Upper lobe of left lung (tissue), 6 donors: ENCODE measurements around the gene PLB1. TPM values are rescaled to one million over a fixed set of nuclear protein-coding genes. Genes with fewer than 3 reads are reported as not detected.

Experiments used
- ATAC-seq, 2 donors: fragments of 200-7000 bp; cut with Tn5 transposase; one replicate each; pipeline ENCODE4 v1.9.1; 2022; ENCODE audit warnings: mild to moderate bottlenecking in 2 of 2, moderate library complexity in 2 of 2; ENCODE audit not compliant: low FRiP score in 2 of 2
- DNase-seq, 2 donors: peaks; one replicate each; pipeline ENCODE4 v3.0.0-alpha.2; 2019 to 2020
- H3K27ac ChIP-seq, 4 donors: fragments of 200-600 bp; sonication (generic); one replicate each; pipeline ENCODE4 v1.5.1; 2016 to 2019
- H3K27me3 ChIP-seq, 4 donors: fragments of 200-600 bp; sonication (generic); one replicate each; pipeline ENCODE4 v1.5.1; 2017 to 2019
- H3K36me3 ChIP-seq, 4 donors: fragments of 200-600 bp; sonication (generic); one replicate each; pipeline ENCODE4 v1.5.1; 2016 to 2019
- H3K4me1 ChIP-seq, 4 donors: fragments of 200-600 bp; sonication (generic); one replicate each; pipeline ENCODE4 v1.5.1; 2018 to 2019
- H3K4me3 ChIP-seq, 4 donors: fragments of 200-600 bp; sonication (generic); one replicate each; pipeline ENCODE4 v1.5.1; 2017 to 2019; ENCODE audit warnings: mild to moderate bottlenecking in 2 of 4, moderate library complexity in 1 of 4
- H3K9me3 ChIP-seq, 4 donors: fragments of 200-600 bp; sonication (generic); one replicate each; pipeline ENCODE4 v1.5.1; 2018 to 2019
- CTCF ChIP-seq, 6 experiments: fragments of 450-650 bp in 4 of 6; fragments of 200-600 bp in 2 of 6; sonication (generic) in 2 of 6; IDR thresholded peaks; one replicate each; pipeline ENCODE4 v1.5.1; 2016 to 2019; ENCODE audit warnings: antibody characterized with exemption in 6 of 6
- EP300 ChIP-seq, 4 donors: sonication (generic); formaldehyde crosslinking; IDR thresholded peaks; one replicate each; pipeline ENCODE4 v1.5.1; 2017; ENCODE audit warnings: antibody characterized with exemption in 4 of 4, control low read depth in 2 of 4
- POLR2A ChIP-seq, 4 donors: fragments of 450-650 bp; IDR thresholded peaks; one replicate each; pipeline ENCODE4 v1.5.1; 2016 to 2017; ENCODE audit warnings: antibody characterized with exemption in 4 of 4, mild to moderate bottlenecking in 2 of 4
- POLR2AphosphoS5 ChIP-seq, 2 donors: sonication (generic); formaldehyde crosslinking; IDR thresholded peaks; one replicate each; pipeline ENCODE4 v1.5.1; 2017; ENCODE audit warnings: antibody characterized with exemption in 2 of 2
- WGBS, 2 donors: methylation state at CpG; one replicate each; pipeline ENCODE4 v1.1.5; 2017 to 2018; 5-methylcytosine and 5-hydroxymethylcytosine counted together
- total RNA-seq, 6 donors: library from RNA; depleted of rRNA in 4 of 6; stranded (reverse); fragments of >200 nt in 4 of 6; gene quantifications; one replicate each; pipeline versions ENCODE4 v1.1.0 to v1.2.1, GENCODE V29; 2016 to 2021
- donor health status: DM: no; HTN: no; CAD: no; lungs with moderate emphysema.
- donor health status: DM: no; HTN: yes; CAD: no; lungs with severe emphysema.

Gene PLB1
- total RNA-seq, 6 donors from 2014 or later, result 3.1 to 9.1 (median 5.4) TPM

DNA sequence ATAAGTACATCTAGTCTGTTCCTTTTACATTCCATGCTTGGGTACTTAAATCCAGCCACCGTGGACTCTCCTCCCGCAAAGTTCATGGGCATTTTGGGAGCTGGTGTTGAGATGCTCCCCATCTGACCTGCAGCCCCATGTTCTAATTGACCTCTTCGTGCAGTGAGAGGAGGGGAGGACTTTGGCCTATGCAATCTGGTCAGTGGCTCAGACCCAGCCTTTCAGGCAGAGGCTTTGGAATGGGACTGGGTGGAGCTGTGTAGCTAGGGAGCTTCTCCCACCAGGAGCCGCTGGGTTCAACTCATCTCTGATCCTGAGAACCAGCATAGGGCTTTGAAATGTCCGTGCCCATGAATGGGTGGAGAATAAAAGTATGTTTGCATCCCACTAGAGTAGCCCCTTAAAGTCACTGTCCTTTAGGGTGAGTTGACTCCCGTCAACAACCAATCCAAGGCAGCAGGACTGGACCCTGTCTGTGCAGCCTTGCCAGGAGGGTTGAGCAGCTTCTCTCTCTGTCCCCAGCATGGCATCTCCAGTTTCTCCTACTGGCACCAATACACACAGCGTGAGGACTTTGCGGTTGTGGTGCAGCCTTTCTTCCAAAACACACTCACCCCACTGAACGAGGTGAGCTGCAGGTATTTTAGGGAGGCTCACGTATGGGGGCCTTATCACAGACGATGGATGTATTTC is 135.8 kb downstream of the PLB1 start:
- 69 to 88% methylated on average over 8 to 10 of the region's 11 CpGs for WGBS, 2 donors
- Histone ChIP-seq H3K4me1 (peaks cover 0 to 12% (median 6%) of the 10 kb centered on the region in 4 donors), H3K36me3 (no peaks in the 10 kb centered on the region), H3K27ac (no peak overlapping the region), H3K27me3 (no peaks in the 10 kb centered on the region), H3K4me3 (no peak overlapping the region), H3K9me3 (no peaks in the 10 kb centered on the region)
- no peak for DNase-seq
- no peak for ATAC-seq
- TF ChIP-seq POLR2AphosphoS5 (IDR thresholded peaks at IDR 0.05) (no peak), EP300 (IDR thresholded peaks at IDR 0.05) (no peak), CTCF (IDR thresholded peaks at IDR 0.05) (no peak), POLR2A (IDR thresholded peaks at IDR 0.05) (no peak)

DNA sequence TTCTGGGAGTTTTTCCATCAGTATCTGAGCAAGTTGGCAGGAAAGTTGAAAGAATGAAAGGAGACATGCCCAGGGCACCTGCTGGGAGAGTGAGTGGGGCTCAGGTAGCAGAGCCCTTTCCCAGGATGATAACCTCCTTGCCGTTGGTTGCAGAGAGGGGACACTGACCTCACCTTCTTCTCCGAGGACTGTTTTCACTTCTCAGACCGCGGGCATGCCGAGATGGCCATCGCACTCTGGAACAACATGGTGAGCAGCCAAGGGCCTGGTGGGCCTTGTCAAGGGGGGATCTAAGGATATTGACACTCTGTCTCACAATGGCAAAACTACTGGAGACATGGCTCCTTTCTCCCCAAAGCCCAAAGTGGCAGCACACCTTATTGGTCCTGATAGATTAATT is 136.9 kb downstream of the PLB1 start:
- ATAC-seq (no peak), DNase-seq (no peak)
- TF ChIP-seq CTCF (IDR thresholded peaks at IDR 0.05) (no peak), POLR2A (IDR thresholded peaks at IDR 0.05) (no peak), EP300 (IDR thresholded peaks at IDR 0.05) (no peak), POLR2AphosphoS5 (IDR thresholded peaks at IDR 0.05) (no peak)
- H3K4me1 ChIP-seq, result peaks cover 0 to 10% (median 2%) of the 10 kb centered on the region in 4 donors
- no peaks in the 10 kb centered on the region for H3K9me3 ChIP-seq
- WGBS, 2 donors, result 94 to 97% methylated on average over 6 of the region's 6 CpGs
- H3K27ac ChIP-seq, result no peak overlapping the region
- H3K36me3 ChIP-seq, result no peaks in the 10 kb centered on the region
- no peaks in the 10 kb centered on the region for H3K27me3 ChIP-seq
- H3K4me3 ChIP-seq, result no peak overlapping the region

DNA sequence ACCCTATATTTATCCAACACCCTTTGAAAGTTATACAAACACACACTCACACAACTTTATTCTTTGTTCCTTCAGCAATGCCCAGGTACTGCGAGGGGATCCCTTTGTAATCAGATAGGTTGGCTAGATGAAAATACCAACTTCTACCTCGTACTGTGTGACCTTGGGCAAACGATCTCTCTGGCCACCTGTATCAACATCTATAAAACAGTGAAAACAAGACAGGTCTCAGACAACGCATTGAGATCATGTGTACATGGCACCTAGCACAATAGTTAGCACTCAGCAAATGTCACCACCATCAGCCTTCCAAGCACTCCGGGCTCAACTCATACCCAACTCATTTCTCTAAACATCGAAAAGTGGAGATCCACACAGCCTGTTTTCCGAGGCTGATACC is 137.3 kb downstream of the PLB1 start:
- DNase-seq (no peak), ATAC-seq (no peak)
- peak overlapping the region in 1 of 4 donors; percentile 78 for H3K27ac ChIP-seq
- H3K27me3 ChIP-seq, result no peaks in the 10 kb centered on the region
- 87 to 92% methylated on average over 7 of the region's 7 CpGs for WGBS, 2 donors
- peaks cover 0 to 8% (median 2%) of the 10 kb centered on the region in 4 donors for H3K4me1 ChIP-seq
- no peaks in the 10 kb centered on the region for H3K36me3 ChIP-seq
- H3K9me3 ChIP-seq, result no peaks in the 10 kb centered on the region
- TF ChIP-seq EP300 (IDR thresholded peaks at IDR 0.05) (no peak), CTCF (IDR thresholded peaks at IDR 0.05) (no peak), POLR2AphosphoS5 (IDR thresholded peaks at IDR 0.05) (no peak), POLR2A (IDR thresholded peaks at IDR 0.05) (no peak)
- no peak overlapping the region for H3K4me3 ChIP-seq

DNA sequence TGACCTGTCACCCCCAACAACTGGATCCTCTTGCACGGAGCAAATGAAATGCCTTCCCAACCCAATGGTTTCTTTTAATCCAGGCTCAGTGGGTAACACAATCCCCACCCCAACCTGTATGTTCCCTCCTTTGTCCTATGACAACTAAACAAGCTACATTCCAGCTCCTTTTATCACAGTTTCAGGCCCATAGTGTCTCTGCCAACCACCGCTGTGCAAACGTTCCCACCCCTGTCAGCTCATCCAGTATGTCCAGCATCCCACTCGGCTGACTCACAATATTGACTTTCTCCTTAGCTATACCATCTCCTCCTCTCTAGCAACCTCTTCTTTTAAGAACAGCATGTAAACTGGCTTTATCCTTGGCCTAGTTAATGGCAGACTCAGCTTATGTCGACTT is 137.9 kb downstream of the PLB1 start:
- Histone ChIP-seq H3K27ac (peak overlapping the region; percentile 53 to 79 (median 70)), H3K4me1 (peaks cover 0 to 8% (median 2%) of the 10 kb centered on the region in 4 donors), H3K36me3 (no peaks in the 10 kb centered on the region), H3K4me3 (no peak overlapping the region), H3K27me3 (no peaks in the 10 kb centered on the region), H3K9me3 (no peaks in the 10 kb centered on the region)
- WGBS, 2 donors, result 78 to 83% methylated on average over 5 of the region's 5 CpGs
- TF ChIP-seq POLR2AphosphoS5 (IDR thresholded peaks at IDR 0.05) (no peak), CTCF (IDR thresholded peaks at IDR 0.05) (no peak), EP300 (IDR thresholded peaks at IDR 0.05) (no peak), POLR2A (IDR thresholded peaks at IDR 0.05) (no peak)
- peak in 1 of 2 donors; percentile 24 for ATAC-seq
- DNase-seq, result no peak

DNA sequence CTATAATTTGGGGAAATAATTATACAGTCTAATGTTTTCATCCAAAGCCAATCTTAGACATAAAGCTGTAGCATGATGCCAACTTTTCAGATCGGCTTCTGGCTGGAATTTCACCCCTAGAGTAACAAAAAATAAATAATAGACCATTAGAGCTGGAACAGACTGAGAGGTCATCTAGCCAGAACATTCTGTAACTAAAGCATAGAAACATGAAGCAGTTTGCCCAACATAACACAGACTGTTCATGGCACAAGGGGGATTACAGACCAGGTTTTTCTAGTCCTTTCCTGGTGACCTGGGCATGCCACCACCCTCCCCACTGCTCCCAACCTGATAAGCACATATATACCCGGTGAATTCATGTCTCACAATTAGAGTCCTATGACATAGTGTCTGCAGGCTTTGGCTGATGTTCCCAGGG is 139.3 kb downstream of the PLB1 start:
- Histone ChIP-seq H3K9me3 (no peaks in the 10 kb centered on the region), H3K4me1 (peaks cover 0 to 8% (median 2%) of the 10 kb centered on the region in 4 donors), H3K27ac (peak overlapping the region; percentile 66 to 81 (median 78)), H3K4me3 (no peak overlapping the region), H3K27me3 (no peaks in the 10 kb centered on the region), H3K36me3 (no peaks in the 10 kb centered on the region)
- TF ChIP-seq POLR2A (IDR thresholded peaks at IDR 0.05) (no peak), EP300 (IDR thresholded peaks at IDR 0.05) (peak in 2 of 4 donors; percentile 65 to 87), CTCF (IDR thresholded peaks at IDR 0.05) (no peak), POLR2AphosphoS5 (IDR thresholded peaks at IDR 0.05) (peak in 1 of 2 donors; percentile 20)
- DNase-seq (no peak), ATAC-seq (peak in 1 of 2 donors; percentile 88)
- 56 to 63% methylated on average over 2 of the region's 2 CpGs for WGBS, 2 donors
